Tibial artery (tissue), 4 donors: ENCODE results near the gene PCSK5.
"Not testable (repeated sequence)": the region's sequence is repeated elsewhere in the genome, so short reads cannot be mapped to it uniquely, and the experiment has no call there.

Source experiments
- DNase-seq, 2 donors: peaks; one replicate each; pipeline ENCODE4 v3.0.0-alpha.2; 2019
- H3K27ac ChIP-seq, 2 donors: fragments of 200-600 bp; sonication (generic) in 1 of 2; 1 replicate in 1 of 2; 2 replicates in 1 of 2; pipeline ENCODE4 v1.5.1; 2018 to 2019; ENCODE audit warnings: mild to moderate bottlenecking in 1 of 2
- H3K27me3 ChIP-seq, 2 donors: fragments of 200-600 bp; sonication (generic) in 1 of 2; one replicate each; pipeline versions ENCODE4 v1.5.1 to v1.6.0; 2016 to 2019
- H3K36me3 ChIP-seq, 3 donors: fragments of 200-600 bp; sonication (generic) in 2 of 3; one replicate each; pipeline ENCODE4 v1.5.1; 2016 to 2019; ENCODE audit warnings: mild to moderate bottlenecking in 2 of 3
- H3K4me1 ChIP-seq, 4 donors: fragments of 200-600 bp; sonication (generic) in 2 of 4; 1 replicate in 3 of 4; 2 replicates in 1 of 4; pipeline ENCODE4 v1.5.1; 2016 to 2019
- H3K4me3 ChIP-seq, 2 donors: fragments of 200-600 bp; sonication (generic) in 1 of 2; 1 replicate in 1 of 2; 2 replicates in 1 of 2; pipeline ENCODE4 v1.5.1; 2018 to 2019; ENCODE audit warnings: mild to moderate bottlenecking in 2 of 2
- H3K9me3 ChIP-seq, 3 donors: fragments of 200-600 bp; sonication (generic) in 1 of 3; one replicate each; pipeline ENCODE4 v1.5.1; 2016 to 2019
- CTCF ChIP-seq, 2 experiments: fragments of 200-600 bp in 1 of 2; fragments of 450-650 bp in 1 of 2; IDR thresholded peaks; one replicate each; pipeline ENCODE4 v1.5.1; 2017 to 2019; ENCODE audit warnings: antibody characterized with exemption in 2 of 2, mild to moderate bottlenecking in 1 of 2, moderate library complexity in 1 of 2
- intact Hi-C: fragments of 100-400 bp; cut with DNase I; formaldehyde crosslinking; loops from one replicate; pipeline ENCODE4 v1.15.0; 2023; ENCODE audit warnings: low total_unique reads

Gene PCSK5

GRCh38 chr9:75894566-75894965 lies 4.1 kb downstream of the PCSK5 start:
- no peak overlapping the region for H3K27ac ChIP-seq
- no peak for DNase-seq
- no peak overlapping the region for H3K4me3 ChIP-seq
- no peaks in the 10 kb centered on the region for H3K9me3 ChIP-seq
- intact Hi-C loops = no loop called here
- H3K27me3 ChIP-seq = no peaks in the 10 kb centered on the region
- TF ChIP-seq CTCF (IDR thresholded peaks at IDR 0.05) = no peak
- no peaks in the 10 kb centered on the region for H3K36me3 ChIP-seq
- H3K4me1 ChIP-seq = peaks cover 0 to 44% (median 12%) of the 10 kb centered on the region in 4 donors

GRCh38 chr9:75895112-75895511 lies 4.6 kb downstream of the PCSK5 start:
- Histone ChIP-seq H3K27ac (no peak overlapping the region), H3K36me3 (no peaks in the 10 kb centered on the region), H3K27me3 (no peaks in the 10 kb centered on the region), H3K9me3 (no peaks in the 10 kb centered on the region), H3K4me3 (no peak overlapping the region), H3K4me1 (peaks cover 0 to 43% (median 10%) of the 10 kb centered on the region in 4 donors)
- DNase-seq = no peak
- no peak for TF ChIP-seq CTCF (IDR thresholded peaks at IDR 0.05)
- intact Hi-C loops = no loop called here

GRCh38 chr9:75896193-75896592 lies 5.7 kb downstream of the PCSK5 start:
- Histone ChIP-seq H3K4me1 (peaks cover 0 to 43% (median 10%) of the 10 kb centered on the region in 4 donors), H3K36me3 (no peaks in the 10 kb centered on the region), H3K9me3 (no peaks in the 10 kb centered on the region), H3K27ac (no peak overlapping the region), H3K4me3 (no peak overlapping the region), H3K27me3 (no peaks in the 10 kb centered on the region)
- intact Hi-C loops = no loop called here
- DNase-seq = no peak
- TF ChIP-seq CTCF (IDR thresholded peaks at IDR 0.05) = no peak

GRCh38 chr9:75900893-75901524 lies 10.5 kb downstream of the PCSK5 start:
- H3K9me3 ChIP-seq, H3K27me3 ChIP-seq, intact Hi-C loops, DNase-seq, H3K4me3 ChIP-seq, H3K27ac ChIP-seq, H3K36me3 ChIP-seq: not testable (repeated sequence)
- peaks cover 0 to 20% (median 3%) of the 10 kb centered on the region in 4 donors for H3K4me1 ChIP-seq

- no peaks in the 10 kb centered on the region for H3K27me3 ChIP-seq
- no peaks in the 10 kb centered on the region for H3K36me3 ChIP-seq
- no peak overlapping the region for H3K4me3 ChIP-seq
- intact Hi-C loops = no loop called here
- no peak overlapping the region for H3K27ac ChIP-seq
- DNase-seq = peak in 1 of 2 donors; percentile 48
- no peak for TF ChIP-seq CTCF (IDR thresholded peaks at IDR 0.05)
- H3K9me3 ChIP-seq = no peaks in the 10 kb centered on the region
- peaks cover 0 to 33% (median 6%) of the 10 kb centered on the region in 4 donors for H3K4me1 ChIP-seq
Measured at GRCh38 chr9:75903785-75904360, 13.4 kb downstream of the PCSK5 start.

- no peak for DNase-seq
- intact Hi-C loops = no loop called here
- Histone ChIP-seq H3K27ac (no peak overlapping the region), H3K4me1 (peaks cover 0 to 33% (median 6%) of the 10 kb centered on the region in 4 donors), H3K9me3 (no peaks in the 10 kb centered on the region), H3K36me3 (no peaks in the 10 kb centered on the region), H3K4me3 (no peak overlapping the region), H3K27me3 (no peaks in the 10 kb centered on the region)
- no peak for TF ChIP-seq CTCF (IDR thresholded peaks at IDR 0.05)
Measured at GRCh38 chr9:75904364-75904763, 13.9 kb downstream of the PCSK5 start.
